Stimulated activated naive CD8-positive, alpha-beta T cell treated with anti-CD3 and anti-CD28 coated beads, Interleukin-15, Interleukin-2, amounts not matched to agents 100 U/mL and 50 U/mL, for 24 hours (primary cell): ENCODE data around the gene SAMM50.

ENCODE experiments used
- ATAC-seq: fragments of 150-1000 bp; cut with Tn5 transposase; one replicate; pipeline ENCODE4 v1.10.0; 2021
- DNase-seq: peaks from one replicate; pipeline ENCODE4 v3.0.0; 2021

The SAMM50 gene

DNA sequence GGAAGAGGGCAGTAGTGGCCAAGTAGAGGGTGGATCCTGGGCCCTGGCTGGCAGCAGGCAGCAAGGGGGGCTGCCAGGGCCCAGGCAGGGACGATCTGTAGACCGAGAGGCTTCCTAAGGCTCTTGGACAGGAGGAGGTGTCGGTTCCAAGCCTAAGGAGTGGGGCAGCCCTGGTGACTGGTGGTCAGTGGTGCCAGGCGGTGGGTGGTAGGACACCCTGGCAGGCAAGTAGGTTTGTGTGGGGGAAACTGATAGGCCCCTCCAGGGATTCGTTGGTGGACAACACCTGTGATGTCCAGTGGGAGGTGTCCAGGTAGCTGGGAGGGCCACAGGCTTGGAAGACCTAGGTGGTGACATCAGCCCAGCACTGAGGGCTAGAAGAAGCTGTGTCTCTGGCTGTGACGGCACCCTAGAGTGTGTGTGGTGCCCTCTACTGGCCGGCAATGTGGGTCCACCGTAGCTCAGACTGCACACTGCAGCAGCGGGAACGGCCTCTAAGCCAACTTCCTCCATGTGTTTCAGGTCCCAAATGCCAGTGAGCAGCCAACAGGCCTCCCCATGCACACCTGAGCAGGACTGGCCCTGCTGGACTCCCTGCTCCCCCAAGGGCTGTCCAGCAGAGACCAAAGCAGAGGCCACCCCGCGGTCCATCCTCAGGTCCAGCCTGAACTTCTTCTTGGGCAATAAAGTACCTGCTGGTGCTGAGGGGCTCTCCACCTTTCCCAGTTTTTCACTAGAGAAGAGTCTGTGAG, 9.4 kb upstream of the SAMM50 start:
- DNase-seq (peak; percentile 81), ATAC-seq (peak; percentile 93)

DNA sequence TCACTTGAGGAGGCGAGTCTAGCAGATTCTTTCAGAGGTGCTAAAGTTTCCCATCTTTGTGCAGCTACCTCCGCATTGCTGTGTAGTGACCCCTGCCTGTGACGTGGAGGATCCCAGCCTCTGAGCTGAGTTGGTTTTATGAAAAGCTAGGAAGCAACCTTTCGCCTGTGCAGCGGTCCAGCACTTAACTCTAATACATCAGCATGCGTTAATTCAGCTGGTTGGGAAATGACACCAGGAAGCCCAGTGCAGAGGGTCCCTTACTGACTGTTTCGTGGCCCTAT, 8.9 kb upstream of the SAMM50 start:
- ATAC-seq (peak; percentile 7), DNase-seq (no peak)

DNA sequence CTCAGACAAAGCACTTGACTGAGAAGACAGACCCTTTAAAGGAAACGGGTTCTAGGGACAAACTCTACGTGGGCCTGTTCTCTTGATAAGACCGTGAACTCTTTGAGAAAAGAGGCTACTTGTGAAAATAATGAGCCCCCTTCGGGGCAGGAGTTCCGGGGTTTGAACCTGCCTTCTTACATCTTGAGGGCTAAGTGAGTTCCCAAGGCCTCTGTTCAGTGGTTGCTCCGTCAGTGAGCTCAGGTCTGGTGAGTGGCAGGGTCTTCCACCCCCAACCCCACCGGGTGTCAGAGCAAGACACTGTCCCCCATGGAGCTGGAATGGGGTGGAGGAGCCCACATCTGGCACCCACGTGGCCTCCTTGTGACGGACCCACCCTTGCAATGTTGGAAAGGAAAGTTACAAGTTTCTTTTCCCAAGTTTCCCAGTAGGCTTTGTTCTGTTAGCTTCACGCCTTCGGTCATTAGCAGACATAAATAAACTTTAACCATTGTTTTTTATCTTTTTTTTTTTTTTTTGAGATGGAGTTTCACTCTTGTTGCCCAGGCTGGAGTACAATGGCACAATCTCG, 6.3 kb upstream of the SAMM50 start:
- DNase-seq = no peak
- ATAC-seq = no peak

DNA sequence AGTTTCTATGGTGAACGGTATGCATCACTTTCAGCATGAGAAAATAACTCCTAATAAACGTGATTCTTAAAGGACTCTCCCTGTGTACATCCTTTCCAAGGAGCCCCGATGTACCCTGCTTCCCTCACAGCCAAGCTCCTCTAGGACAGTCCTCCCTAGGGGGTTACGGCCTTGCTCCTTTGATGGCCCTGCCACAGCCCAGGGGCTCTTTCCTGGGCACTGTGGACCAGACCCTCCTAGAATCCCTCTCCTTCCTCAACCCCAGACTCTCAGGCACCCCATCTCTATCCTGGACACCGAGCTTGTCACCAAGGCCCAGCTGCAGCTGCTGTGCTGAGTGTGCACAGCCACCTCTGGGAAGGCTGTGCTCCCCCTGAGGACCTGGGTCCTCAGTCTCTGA, 3.9 kb upstream of the SAMM50 start:
- DNase-seq (no peak), ATAC-seq (no peak)

DNA sequence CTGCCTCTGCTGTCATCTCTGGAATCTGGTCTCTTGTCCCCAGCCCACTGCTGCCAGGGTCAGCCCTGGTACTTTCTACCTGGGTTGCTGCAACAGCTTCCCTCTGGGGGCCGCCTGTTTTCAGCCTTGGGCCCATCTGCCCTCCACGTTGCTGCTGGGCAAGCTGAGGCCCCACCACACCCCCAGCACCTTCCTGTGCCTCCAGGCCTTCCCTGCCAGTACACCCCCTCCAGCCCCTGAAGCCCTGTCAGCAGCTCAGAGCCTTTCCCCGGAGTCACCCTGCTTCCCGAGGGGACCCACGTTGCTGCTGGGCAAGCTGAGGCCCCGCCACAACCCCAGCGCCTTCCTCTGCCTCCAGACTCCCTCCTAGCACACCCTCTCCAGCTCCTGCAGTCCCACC, 3.3 kb upstream of the SAMM50 start:
- DNase-seq = no peak
- no peak for ATAC-seq

DNA sequence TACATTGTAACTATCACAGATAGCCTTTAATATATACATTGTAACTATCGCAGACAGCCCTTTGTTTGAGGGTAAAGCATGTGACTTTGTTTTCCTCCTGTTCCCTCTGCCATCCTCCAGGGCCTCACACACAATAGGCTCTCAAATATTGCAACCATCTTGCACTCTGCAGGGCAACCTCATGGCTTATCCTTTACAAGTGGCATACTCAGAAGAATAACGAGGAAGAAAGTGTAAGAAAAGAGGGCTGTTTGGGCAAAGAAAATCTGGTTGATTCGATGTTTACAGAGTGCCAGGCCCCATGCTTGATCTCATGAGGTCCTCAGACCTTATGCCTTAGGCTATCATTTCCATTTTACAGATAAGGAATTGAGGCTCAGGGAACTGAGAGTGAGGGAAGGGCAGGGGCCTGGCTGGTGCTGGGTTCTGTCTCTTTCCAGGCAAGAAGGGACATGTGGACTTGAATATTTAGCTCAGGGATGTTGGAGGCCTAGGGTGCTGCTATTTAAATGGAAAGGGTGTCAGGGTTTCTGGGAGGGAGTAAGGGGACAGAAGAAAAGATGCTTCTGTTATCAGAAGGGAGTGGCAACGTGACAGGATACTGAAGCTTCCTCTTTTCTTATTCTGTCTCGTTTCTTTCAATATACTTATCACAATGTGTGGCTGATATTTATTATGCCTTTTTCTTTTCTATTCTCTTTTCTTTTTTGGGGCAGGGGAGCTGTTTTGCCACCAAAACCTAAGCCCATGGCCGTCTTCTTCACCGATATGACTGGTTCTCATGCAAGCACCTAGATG, 1.1 kb upstream of the SAMM50 start:
- DNase-seq (no peak), ATAC-seq (no peak)

DNA sequence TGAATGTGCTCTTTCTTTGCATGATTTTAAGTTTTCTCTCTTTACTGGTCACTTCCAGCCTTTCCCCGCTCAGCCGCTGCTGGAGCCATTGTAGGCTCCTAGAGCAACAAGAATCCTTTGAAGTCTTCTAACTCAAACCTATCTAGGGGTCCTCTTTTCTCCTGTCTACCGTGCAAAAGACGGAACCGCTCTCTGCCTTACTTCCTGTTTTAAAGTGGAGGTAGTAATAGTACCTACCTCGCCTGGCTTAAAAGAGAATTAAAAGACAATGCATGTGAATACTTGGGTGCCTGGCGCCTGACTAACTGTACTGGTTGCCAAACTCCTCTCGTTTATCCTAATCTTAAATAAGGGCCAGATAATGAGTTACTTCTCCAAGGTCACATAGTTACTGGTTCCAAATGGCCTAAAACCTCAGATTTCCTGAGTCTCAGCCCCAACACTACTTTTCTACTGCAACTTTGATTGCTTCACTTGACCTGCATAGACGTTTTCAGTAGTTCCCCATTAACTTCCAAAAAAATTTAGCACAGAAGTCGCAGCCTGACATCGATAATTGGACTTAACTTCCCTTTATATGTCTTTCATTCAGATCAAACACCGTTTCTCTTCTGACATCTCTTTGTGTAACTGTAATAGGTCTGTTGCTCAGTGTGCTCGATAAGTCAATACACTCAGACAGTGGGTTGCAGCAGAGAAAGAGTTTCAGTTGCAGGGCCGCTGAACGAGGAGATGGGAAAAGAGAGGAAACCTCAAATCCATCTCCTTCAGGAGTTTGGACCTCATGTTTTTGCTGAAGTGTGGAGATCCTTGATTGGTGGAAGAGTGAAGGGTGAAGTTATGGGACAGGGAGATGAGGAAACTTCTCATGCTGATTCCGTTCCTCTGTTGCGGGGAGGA, 891 bp downstream of the SAMM50 start:
- ATAC-seq (no peak), DNase-seq (no peak)

DNA sequence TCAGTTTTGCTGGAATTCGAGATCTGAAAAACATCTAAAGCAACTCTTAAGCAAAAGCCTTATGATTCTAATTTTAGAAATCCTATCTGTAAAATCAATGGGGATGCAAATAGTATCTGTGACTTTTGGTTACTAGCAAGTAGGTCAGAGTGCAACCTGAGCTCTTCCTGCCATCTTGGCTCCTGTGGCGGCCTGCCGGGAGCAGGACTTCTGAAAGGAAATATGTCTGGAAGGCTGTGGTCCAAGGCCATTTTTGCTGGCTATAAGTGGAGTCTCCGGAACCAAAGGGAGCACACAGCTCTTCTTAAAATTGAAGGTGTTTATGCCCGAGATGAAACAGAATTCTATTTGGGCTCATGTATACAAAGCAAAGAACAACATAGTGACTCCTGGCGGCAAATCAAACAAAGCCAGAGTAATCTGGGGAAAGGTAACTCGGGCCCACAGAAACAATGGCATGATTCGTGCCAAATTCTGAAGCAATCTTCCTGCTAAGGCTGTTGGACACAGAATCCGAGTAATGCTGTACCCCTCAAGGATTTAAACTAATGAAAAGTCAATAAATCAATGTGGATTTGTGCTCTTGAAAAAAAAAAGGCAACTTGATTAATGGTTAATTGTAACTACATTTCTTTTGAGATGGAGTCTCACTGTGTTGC, 1.7 kb downstream of the SAMM50 start:
- DNase-seq = no peak
- ATAC-seq = no peak

DNA sequence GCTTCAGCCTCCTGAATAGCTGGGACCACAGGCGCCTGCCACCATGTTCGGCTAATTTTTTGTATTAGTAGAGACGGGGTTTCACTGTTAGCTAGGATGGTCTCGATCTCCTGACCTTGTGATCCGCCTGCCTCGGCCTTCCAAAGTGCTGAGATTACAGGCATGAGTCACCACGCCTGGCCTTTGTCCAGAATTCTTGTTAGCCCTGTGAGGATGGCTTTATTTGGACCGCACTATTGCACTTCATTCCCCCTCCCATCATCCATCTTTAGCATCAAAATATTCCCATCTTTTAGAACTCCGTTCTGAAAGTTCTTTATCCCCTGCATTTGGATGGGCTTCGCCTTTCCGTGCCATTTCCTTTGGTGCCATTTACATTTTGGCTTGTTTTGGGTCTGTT, 2.6 kb downstream of the SAMM50 start:
- ATAC-seq (no peak), DNase-seq (no peak)

DNA sequence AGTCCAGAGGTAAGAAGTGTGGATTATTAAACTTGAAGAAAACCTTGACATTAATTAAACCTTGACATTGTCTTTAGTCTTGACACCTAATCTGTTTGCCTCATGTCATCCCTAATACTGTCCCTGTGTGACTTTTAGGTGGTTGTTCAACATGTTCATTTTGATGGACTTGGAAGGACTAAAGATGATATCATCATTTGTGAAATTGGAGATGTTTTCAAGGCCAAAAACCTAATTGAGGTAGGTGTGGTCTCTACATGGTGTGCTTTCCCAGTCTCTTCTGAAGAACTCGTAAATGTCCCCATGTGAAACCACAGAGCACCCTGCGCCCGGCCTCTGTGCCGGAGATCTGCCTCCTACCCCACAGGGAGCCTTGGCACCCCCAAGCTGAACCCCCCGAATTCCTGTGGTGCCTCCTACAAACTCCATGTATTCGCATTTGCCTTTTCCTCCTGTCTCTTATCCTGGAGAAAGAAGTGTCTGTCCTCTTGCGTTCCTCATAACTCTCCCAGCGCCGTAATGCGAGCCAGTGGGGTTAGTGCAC, 9.1 kb downstream of the SAMM50 start:
- no peak for DNase-seq
- no peak for ATAC-seq

DNA sequence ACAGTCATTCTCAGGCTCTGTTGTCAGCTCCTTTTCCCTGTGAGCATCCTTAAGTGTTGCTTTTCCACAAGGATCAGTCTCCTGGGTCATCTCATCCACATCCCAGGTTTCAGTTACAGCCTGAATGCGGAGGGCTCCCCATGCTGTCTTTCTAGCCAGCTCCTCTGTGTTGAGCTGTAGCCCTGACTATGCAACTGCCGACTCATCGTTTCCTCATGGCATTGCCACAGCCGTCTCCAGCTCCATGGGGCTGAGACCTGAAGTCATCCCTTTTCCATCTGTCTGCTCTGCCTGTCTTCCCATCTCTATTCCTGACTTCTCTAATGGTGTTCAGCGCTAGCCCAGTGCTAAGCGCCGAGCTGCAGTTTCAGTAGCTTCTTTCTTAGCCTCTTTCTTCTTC, 11.8 kb downstream of the SAMM50 start:
- DNase-seq = no peak
- no peak for ATAC-seq

DNA sequence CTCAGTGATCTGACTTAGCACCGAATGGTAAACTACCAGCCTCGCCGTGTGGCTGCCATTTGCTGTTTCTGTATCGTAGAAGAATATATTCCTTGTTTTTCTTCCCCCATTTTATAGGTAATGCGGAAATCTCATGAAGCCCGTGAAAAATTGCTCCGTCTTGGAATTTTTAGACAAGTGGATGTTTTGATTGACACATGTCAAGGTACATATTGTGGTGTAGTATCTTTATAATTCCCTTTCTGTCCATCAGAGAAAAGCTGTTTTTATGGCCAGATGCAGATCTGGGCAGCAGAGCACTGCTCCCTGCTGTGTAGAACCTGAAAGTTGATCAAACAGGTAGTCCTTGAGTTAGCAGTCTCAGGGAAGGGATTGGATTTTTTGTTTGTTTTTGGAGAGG, 13.4 kb downstream of the SAMM50 start:
- ATAC-seq (no peak), DNase-seq (no peak)

DNA sequence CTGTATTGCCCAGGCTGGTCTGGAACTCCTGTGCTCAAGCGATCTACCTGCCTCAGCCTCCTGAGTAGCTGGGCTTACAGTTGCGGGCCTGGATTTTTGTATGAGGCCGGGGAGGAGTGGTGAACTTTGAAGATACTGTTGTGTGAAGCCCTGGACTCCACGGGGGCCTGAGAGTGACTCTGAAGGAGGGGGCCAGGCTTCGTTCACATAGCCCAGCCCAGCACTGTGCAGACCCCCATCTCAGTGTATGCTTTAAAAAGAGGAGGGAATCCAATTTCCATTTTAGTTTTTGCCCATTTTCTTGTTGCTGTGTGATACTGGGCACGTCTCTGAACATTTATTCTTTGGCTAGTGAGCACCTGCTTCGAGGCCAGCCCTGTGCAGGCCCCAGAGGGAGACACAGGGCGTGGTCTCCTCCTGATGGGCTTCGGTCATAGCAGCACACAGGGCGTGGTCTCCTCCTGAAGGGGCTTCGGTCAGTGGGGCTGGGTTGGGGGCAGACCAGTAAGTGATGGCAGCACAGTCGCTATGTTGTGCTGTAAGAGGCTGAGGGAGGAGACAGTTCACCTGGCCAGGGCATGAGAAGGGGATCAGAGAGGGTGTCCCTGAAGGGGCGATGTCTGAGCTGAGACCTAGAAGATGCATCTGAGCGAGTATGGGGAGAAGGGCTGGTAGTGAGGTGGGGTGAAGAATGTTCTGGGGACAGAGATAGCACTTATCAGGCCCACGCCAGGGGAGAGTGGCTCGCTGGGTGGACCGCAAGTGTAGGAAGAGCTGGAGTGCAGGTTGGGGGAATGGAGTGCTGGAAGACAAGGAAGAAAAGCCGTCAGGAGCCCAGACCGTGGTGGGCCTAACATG, 14.0 kb downstream of the SAMM50 start:
- ATAC-seq = no peak
- DNase-seq = no peak

DNA sequence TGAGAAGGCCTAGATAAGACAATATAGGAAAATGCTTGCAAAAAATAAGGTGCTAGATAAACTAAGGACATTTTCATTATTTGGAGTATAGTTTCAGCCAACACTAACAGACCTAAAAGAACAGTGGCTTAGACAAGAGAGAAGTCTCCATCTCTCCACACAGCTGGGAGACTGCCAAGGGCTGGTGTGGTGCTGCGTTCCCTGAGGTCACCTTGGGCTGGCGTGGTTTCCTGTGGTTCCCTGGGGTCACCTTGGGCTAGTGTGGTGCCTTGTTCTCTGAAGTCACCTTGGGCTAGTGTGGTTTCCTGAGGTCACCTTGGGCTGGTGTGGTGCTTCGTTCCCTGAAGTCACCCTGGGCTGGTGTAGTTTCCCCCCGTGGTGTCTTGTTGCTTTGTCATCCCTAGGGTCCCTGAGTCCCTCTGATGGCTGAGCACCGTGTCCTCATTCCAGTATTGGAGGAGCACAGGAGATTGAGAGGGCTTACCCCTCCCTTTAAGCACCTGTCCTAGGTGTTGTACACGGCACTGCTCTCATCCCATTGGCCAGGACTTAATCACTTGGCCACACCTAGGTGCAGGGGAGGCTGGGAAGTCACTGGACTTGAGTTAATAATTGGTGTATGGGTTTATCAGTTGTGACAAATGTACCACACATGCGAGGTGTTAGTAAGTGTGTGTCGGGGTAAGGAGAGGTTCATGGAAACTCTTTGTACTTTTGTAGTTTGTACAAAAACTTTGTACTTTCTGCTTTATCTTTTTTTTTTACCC, 14.9 kb downstream of the SAMM50 start:
- no peak for DNase-seq
- ATAC-seq = no peak

DNA sequence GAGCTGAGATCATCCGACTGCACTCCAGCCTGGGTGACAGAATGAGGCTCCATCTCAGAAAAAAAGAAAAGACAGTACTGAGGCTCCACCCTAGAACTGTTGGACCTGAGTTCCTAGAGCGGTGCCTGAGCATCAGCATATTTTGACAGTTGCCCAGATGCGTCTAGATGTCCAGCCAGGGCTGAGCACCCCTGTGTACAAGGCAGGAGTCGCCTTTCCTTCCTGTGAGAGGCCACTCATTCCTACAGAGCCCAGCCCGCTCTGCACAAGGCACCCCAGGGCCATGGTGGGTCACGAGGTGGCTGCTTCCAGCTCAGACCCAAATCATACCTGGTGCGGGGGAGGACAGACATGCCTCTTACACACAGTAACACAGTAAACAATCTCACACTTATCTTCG, 15.9 kb downstream of the SAMM50 start:
- no peak for DNase-seq
- no peak for ATAC-seq

DNA sequence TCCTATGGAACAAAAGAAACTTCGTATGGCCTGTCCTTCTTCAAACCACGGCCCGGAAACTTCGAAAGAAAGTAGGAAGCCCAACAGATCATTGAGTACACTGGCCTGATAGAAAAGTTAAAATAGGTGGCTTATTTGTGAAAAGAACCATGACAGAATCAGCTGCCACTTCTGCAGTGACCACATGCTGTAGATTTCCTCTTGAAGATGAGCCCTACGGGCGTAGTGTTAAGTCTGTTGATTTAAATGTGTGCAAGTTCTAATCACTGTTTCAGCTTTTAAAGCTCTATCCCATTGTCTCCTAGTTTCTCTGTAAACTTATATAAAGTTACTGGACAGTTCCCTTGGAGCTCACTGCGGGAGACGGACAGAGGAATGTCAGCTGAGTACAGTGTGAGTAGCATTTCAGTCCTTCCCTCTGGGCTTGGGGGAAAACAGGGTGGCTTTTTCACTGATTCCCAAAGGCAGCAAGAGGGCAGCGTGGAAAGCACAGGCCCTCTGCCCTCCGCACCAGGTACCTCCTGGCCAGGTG, 17.8 kb downstream of the SAMM50 start:
- no peak for DNase-seq

DNA sequence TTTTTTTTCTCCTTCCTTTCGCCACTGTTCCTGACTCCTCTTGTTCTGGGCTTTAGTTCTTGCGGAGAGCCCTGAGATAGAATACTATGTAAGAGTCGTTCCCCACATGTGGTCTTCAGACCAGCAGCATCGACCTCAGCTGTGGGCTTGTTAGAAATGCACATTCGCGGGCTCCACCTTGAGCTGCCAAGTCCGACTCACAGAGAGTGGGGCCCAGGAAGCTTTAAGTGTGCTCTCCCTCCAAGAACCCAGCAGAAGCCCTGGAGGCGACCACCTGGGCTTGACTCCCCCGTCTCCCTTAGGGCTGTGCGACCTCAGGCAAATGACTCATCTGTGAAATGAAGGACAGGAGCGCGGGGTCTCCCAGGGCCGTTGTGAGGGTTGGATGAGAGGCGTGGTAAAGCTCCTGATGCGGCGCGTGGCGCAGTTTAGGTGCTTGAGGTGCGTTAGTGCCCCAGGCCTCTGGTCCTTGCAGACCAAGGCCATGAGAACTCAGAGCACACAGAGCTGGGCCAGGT, 18.8 kb downstream of the SAMM50 start:
- ATAC-seq (no peak), DNase-seq (no peak)

More for the DNA sequence above, 17.8 kb downstream of the SAMM50 start:
- ATAC-seq = no peak

DNA sequence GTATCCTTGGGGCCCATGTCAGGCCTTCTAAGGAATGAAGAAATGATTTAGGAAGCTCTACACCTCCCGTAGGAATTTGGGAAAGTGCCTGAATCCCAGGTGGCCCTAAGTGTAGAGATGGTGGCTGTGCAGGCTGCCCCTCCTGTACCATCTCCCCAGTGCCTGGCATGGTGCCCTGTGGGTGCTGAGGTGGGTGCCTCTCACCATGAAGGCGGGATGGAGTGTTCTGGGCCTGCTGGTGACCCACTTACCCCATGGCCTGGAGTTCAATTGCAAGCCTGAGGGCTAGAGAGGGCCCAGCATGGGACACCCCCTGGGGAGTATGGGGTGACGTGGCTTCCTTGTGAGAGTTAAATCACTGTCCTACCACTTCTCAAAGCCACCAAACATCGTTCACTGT, 19.8 kb downstream of the SAMM50 start:
- DNase-seq = no peak
- ATAC-seq = no peak
